ENCODE results near the gene TMEM179B. TPM values are rescaled to one million over a fixed set of nuclear protein-coding genes. Genes with fewer than 3 reads are reported as not detected.

The TMEM179B gene
- total RNA-seq, 6 experiments from 2014 or later = 23.9 to 47.6 (median 29.1) TPM

GRCh38 chr11:62774407-62774806, 12.8 kb upstream of the TMEM179B start:
- no peak for ATAC-seq
- H3K9me3 ChIP-seq = no peaks in the 10 kb centered on the region
- peaks cover 0 to 20% (median 7%) of the 10 kb centered on the region in 4 donors for H3K4me1 ChIP-seq
- no peak for DNase-seq
- WGBS (ENCODE audit: insufficient coverage, low coverage, low lambda C conversion rate, missing lambda C conversion rate) = 89% methylated on average over 3 of the region's 6 CpGs
- intact Hi-C loops (cut with DNase I) = no loop called here
- H3K4me3 ChIP-seq = no peak overlapping the region
- no peaks in the 10 kb centered on the region for H3K27me3 ChIP-seq
- no peak overlapping the region for H3K27ac ChIP-seq
- no peak for TF ChIP-seq POLR2A (IDR thresholded peaks at IDR 0.05)
- no peak for TF ChIP-seq CTCF (IDR thresholded peaks at IDR 0.05)
- H3K36me3 ChIP-seq = peaks cover 0 to 21% (median 6%) of the 10 kb centered on the region in 4 donors

GRCh38 chr11:62775646-62776045, 11.6 kb upstream of the TMEM179B start:
- no peak for ATAC-seq
- Histone ChIP-seq H3K4me1 (peaks cover 0 to 11% (median 3%) of the 10 kb centered on the region in 4 donors), H3K27ac (no peak overlapping the region), H3K9me3 (no peaks in the 10 kb centered on the region), H3K27me3 (no peaks in the 10 kb centered on the region), H3K4me3 (no peak overlapping the region), H3K36me3 (peaks cover 0 to 29% (median 8%) of the 10 kb centered on the region in 4 donors)
- intact Hi-C loops (cut with DNase I) = no loop called here
- DNase-seq = no peak
- no peak for TF ChIP-seq POLR2A (IDR thresholded peaks at IDR 0.05)
- TF ChIP-seq CTCF (IDR thresholded peaks at IDR 0.05) = no peak
- 89% methylated on average over 4 of the region's 17 CpGs for WGBS (ENCODE audit: insufficient coverage, low coverage, low lambda C conversion rate, missing lambda C conversion rate)

- peaks cover 0 to 40% (median 10%) of the 10 kb centered on the region in 4 donors for H3K36me3 ChIP-seq
- no peaks in the 10 kb centered on the region for H3K27me3 ChIP-seq
- H3K4me3 ChIP-seq = no peak overlapping the region
- no peak for ATAC-seq
- TF ChIP-seq POLR2A (IDR thresholded peaks at IDR 0.05) = no peak
- no peak for TF ChIP-seq CTCF (IDR thresholded peaks at IDR 0.05)
- peaks cover 0 to 3% (median 0%) of the 10 kb centered on the region in 4 donors for H3K4me1 ChIP-seq
- no peaks in the 10 kb centered on the region for H3K9me3 ChIP-seq
- WGBS (ENCODE audit: insufficient coverage, low coverage, low lambda C conversion rate, missing lambda C conversion rate) = 67% methylated on average over 1 of the region's 2 CpGs
- no peak for DNase-seq
- intact Hi-C loops (cut with DNase I) = no loop called here
- no peak overlapping the region for H3K27ac ChIP-seq
Observed at GRCh38 chr11:62777389-62777788, 9.8 kb upstream of the TMEM179B start.

- H3K27ac ChIP-seq = no peak overlapping the region
- no peaks in the 10 kb centered on the region for H3K27me3 ChIP-seq
- TF ChIP-seq POLR2A (IDR thresholded peaks at IDR 0.05) (no peak), CTCF (IDR thresholded peaks at IDR 0.05) (no peak)
- intact Hi-C loops (cut with DNase I) = no loop called here
- H3K4me1 ChIP-seq = no peaks in the 10 kb centered on the region
- DNase-seq = no peak
- H3K4me3 ChIP-seq = no peak overlapping the region
- H3K9me3 ChIP-seq = no peaks in the 10 kb centered on the region
- peaks cover 0 to 40% (median 13%) of the 10 kb centered on the region in 4 donors for H3K36me3 ChIP-seq
- WGBS (ENCODE audit: insufficient coverage, low coverage, low lambda C conversion rate, missing lambda C conversion rate) = no CpG with 5 or more reads among the region's 3 CpGs
- peak in 1 of 4 donors; percentile 19 for ATAC-seq
Observed at GRCh38 chr11:62778441-62778840, 8.8 kb upstream of the TMEM179B start.

GRCh38 chr11:62782753-62783152, 4.4 kb upstream of the TMEM179B start:
- DNase-seq (no peak), ATAC-seq (no peak)
- intact Hi-C loops (cut with DNase I) = loop anchor here in 1 of 2 donors (10.0 kb wide), 1 partner anchor 72 kb away; no protein-coding TSS in a partner anchor
- Histone ChIP-seq H3K4me1 (peaks cover 0 to 8% (median 3%) of the 10 kb centered on the region in 4 donors), H3K27me3 (no peaks in the 10 kb centered on the region), H3K27ac (no peak overlapping the region), H3K4me3 (no peak overlapping the region), H3K36me3 (peaks cover 0 to 25% (median 11%) of the 10 kb centered on the region in 4 donors), H3K9me3 (no peaks in the 10 kb centered on the region)
- TF ChIP-seq POLR2A (IDR thresholded peaks at IDR 0.05) (no peak), CTCF (IDR thresholded peaks at IDR 0.05) (no peak)
- 87% methylated on average over 4 of the region's 7 CpGs for WGBS (ENCODE audit: insufficient coverage, low coverage, low lambda C conversion rate, missing lambda C conversion rate)

Measured in right lobe of liver (tissue), 6 donors.